GM23338 (cell line): ENCODE measurements around the gene MATN1.

Experiments
- CREB1 ChIP-seq: fragments of 250-450 bp; sonication (Bioruptor Pico); IDR thresholded peaks from 2 replicates; pipeline ENCODE4 v1.5.0; 2020; ENCODE audit warnings: low read depth, mild to moderate bottlenecking, moderate library complexity
- CTCF ChIP-seq, 2 experiments: fragments of 200-600 bp in 1 of 2; sonication (generic) in 1 of 2; conservative IDR thresholded peaks; 2 replicates each; pipeline versions ENCODE4 v1.5.1 to v1.6.1; 2016 to 2017; ENCODE audit warnings: antibody characterized with exemption in 2 of 2, low read depth in 2 of 2, mild to moderate bottlenecking in 2 of 2, moderate library complexity in 1 of 2
- EZH2 ChIP-seq: fragments of 200-600 bp; sonication (generic); IDR thresholded peaks from one replicate; pipeline ENCODE4 v1.8.0; 2017; ENCODE audit warnings: antibody characterized with exemption, mild to moderate bottlenecking, low read depth; ENCODE audit not compliant: unreplicated experiment
- EZH2phosphoT487 ChIP-seq: fragments of 200-600 bp; sonication (generic); IDR thresholded peaks from one replicate; pipeline ENCODE4 v1.8.1; 2018; ENCODE audit warnings: antibody characterized with exemption; ENCODE audit not compliant: unreplicated experiment
- JUNB ChIP-seq: IDR thresholded peaks from one replicate; pipeline ENCODE4 v1.6.1; 2016; ENCODE audit warnings: antibody characterized with exemption; ENCODE audit not compliant: unreplicated experiment
- NANOG ChIP-seq: IDR thresholded peaks from 2 replicates; pipeline ENCODE4 v1.6.1; 2016; ENCODE audit warnings: antibody characterized with exemption, borderline replicate concordance
- POLR2AphosphoS5 ChIP-seq: IDR thresholded peaks from 2 replicates; pipeline ENCODE4 v1.6.1; 2016; ENCODE audit warnings: antibody characterized with exemption, low read depth
- REST ChIP-seq: IDR thresholded peaks from one replicate; pipeline ENCODE4 v1.6.1; 2018; ENCODE audit warnings: antibody characterized with exemption; ENCODE audit not compliant: unreplicated experiment
- STAT1 ChIP-seq: IDR thresholded peaks from one replicate; pipeline ENCODE4 v1.6.1; 2016; ENCODE audit warnings: antibody characterized with exemption; ENCODE audit not compliant: unreplicated experiment
- ZNF114 ChIP-seq: fragments of 250-450 bp; sonication (Bioruptor Pico); IDR thresholded peaks from 2 replicates; pipeline ENCODE4 v1.5.0; 2020; ENCODE audit warnings: mild to moderate bottlenecking, moderate library complexity
- ZNF331 ChIP-seq: fragments of 250-450 bp; sonication (Bioruptor Pico); IDR thresholded peaks from 2 replicates; pipeline ENCODE4 v1.5.0; 2020; ENCODE audit warnings: low read depth, mild to moderate bottlenecking, moderate library complexity
- ZNF462 ChIP-seq: fragments of 250-450 bp; sonication (Bioruptor Pico); IDR thresholded peaks from 2 replicates; pipeline ENCODE4 v1.5.0; 2020; ENCODE audit warnings: mild to moderate bottlenecking, moderate library complexity

GRCh38 chr1:30684259-30684658, 39.1 kb downstream of the MATN1 start:
- TF ChIP-seq CTCF (conservative IDR thresholded peaks at IDR 0.05; ENCODE audit: low read depth in 2 of 2) (no peak), JUNB (no peak), REST (no peak), POLR2AphosphoS5 (no peak), EZH2 (no peak), EZH2phosphoT487 (no peak), CREB1 (CRISPR knock-in tag) (no peak), NANOG (no peak), ZNF114 (CRISPR knock-in tag) (no peak), ZNF331 (CRISPR knock-in tag) (no peak), STAT1 (no peak), ZNF462 (CRISPR knock-in tag) (no peak)
